HepG2 (cell line): Measurements from ENCODE around the gene SF3A2. TPM values are rescaled to one million over a fixed set of nuclear protein-coding genes. Genes with fewer than 3 reads are reported as not detected.
A peak's percentile ranks its signal among the peaks of the same experiment; 100 is the strongest.

Experiments
- ATAC-seq: fragments of 200-7000 bp; cut with Tn5 transposase; 3 replicates; pipeline ENCODE4 v1.9.1; 2020; ENCODE audit warnings: mild to moderate bottlenecking, moderate library complexity
- BruUV-seq: library from RNA; stranded (reverse); fragments of 400-500 nt; replicated peaks from 2 replicates; lab custom pipeline; 2021; lab: Mats Ljungman, UMichigan
- CTCF ChIA-PET: fragments of 300-600 bp; formaldehyde crosslinking; extraction: SDS; loops from one replicate; lab custom pipeline; 2021; ENCODE audit warnings: low total read pairs, inconsistent platforms, low intra/inter-chr PET ratio; lab: Yijun Ruan, JAX
- POLR2A ChIA-PET: fragments of 350-600 bp; sonication (Branson Sonifier 250); formaldehyde crosslinking; loops from one replicate; lab custom pipeline; 2020; ENCODE audit warnings: antibody characterized with exemption, inconsistent platforms; lab: Yijun Ruan, JAX
- DNase-seq: peaks from one replicate; pipeline ENCODE4 v3.0.0-alpha.2; 2015; ENCODE audit warnings: low spot score
- FAIRE-seq: peaks from 3 replicates; lab custom pipeline; 2011; peaks lifted over from hg19 to GRCh38; lab: Jason Lieb, UNC
- H2AFZ ChIP-seq: one replicate; pipeline ENCODE4 v1.6.1; 2011; ENCODE audit warnings: low read length, inconsistent platforms
- H3K27ac ChIP-seq: fragments of 300-600 bp; 3 replicates; pipeline ENCODE4 v1.8.0; 2011; ENCODE audit warnings: mixed run types, mild to moderate bottlenecking, mixed read lengths, low read length, inconsistent platforms; ENCODE audit not compliant: insufficient read depth; ENCODE audit errors: extremely low read length
- H3K27me3 ChIP-seq, 2 experiments: fragments of 200-600 bp in 1 of 2; 2 replicates in 1 of 2; 3 replicates in 1 of 2; pipeline versions ENCODE4 v1.6.0 to v1.8.0; 2011; ENCODE audit warnings: low read length in 2 of 2, mild to moderate bottlenecking in 2 of 2, moderate library complexity in 2 of 2, inconsistent platforms in 1 of 2; ENCODE audit not compliant: insufficient read depth in 2 of 2, control insufficient read depth in 1 of 2
- H3K36me3 ChIP-seq, 2 experiments: fragments of 200-600 bp in 1 of 2; replicated peaks in 1 of 2; 2 replicates in 1 of 2; 3 replicates in 1 of 2; pipeline versions ENCODE4 v1.5.1 to v1.8.0; 2011; ENCODE audit warnings: low read length in 2 of 2, inconsistent platforms in 1 of 2; ENCODE audit not compliant: insufficient read depth in 2 of 2, control insufficient read depth in 1 of 2
- H3K4me1 ChIP-seq: 2 replicates; pipeline ENCODE4 v1.5.1; 2012; ENCODE audit warnings: low read length, inconsistent platforms; ENCODE audit not compliant: insufficient read depth
- H3K4me2 ChIP-seq: 2 replicates; pipeline ENCODE4 v1.6.0; 2011; ENCODE audit warnings: low read depth, low read length, inconsistent platforms
- H3K4me3 ChIP-seq, 3 experiments: fragments of 200-600 bp in 1 of 3; sonication (generic), shearing (Covaris generic) in 1 of 3; replicated peaks in 1 of 3; 2 replicates each; pipeline ENCODE4 v1.5.1; 2011 to 2016; ENCODE audit warnings: low read length in 3 of 3, inconsistent platforms in 2 of 3, low read depth in 2 of 3, mild to moderate bottlenecking in 2 of 3, control low read depth in 1 of 3, mixed read lengths in 1 of 3; ENCODE audit not compliant: insufficient read depth in 1 of 3
- H3K79me2 ChIP-seq: one replicate; pipeline ENCODE4 v1.6.1; 2011; ENCODE audit warnings: low read length, inconsistent platforms; ENCODE audit not compliant: insufficient read depth
- H3K9ac ChIP-seq: 2 replicates; pipeline ENCODE4 v1.6.0; 2011; ENCODE audit warnings: mild to moderate bottlenecking, low read depth, low read length, inconsistent platforms; ENCODE audit not compliant: insufficient read depth
- H3K9me3 ChIP-seq: 2 replicates; pipeline ENCODE4 v1.5.1; 2012; ENCODE audit warnings: mild to moderate bottlenecking, low read length
- H4K20me1 ChIP-seq: 2 replicates; pipeline ENCODE4 v1.6.0; 2011; ENCODE audit warnings: inconsistent platforms, mild to moderate bottlenecking, low read length, moderate library complexity; ENCODE audit not compliant: insufficient read depth
- AGO2 ChIP-seq: fragments of 200-400 bp; formaldehyde crosslinking; optimal IDR thresholded peaks from 2 replicates; pipeline ENCODE3; 2017; ENCODE audit warnings: mild to moderate bottlenecking, low read depth, low read length, moderate library complexity
- ARNTL ChIP-seq: sonication (generic); formaldehyde crosslinking; IDR thresholded peaks from 2 replicates; pipeline ENCODE4 v1.4.0; 2020; ENCODE audit warnings: mild to moderate bottlenecking, missing genetic modification reagents
- ASH2L ChIP-seq: fragments of 300-600, 200-600 bp; sonication (generic); IDR thresholded peaks from 2 replicates; pipeline ENCODE4 v1.7.0; 2017; ENCODE audit warnings: low read depth, mild to moderate bottlenecking, moderate library complexity, mixed read lengths, low read length; ENCODE audit not compliant: insufficient read length
- HNRNPK ChIP-seq: fragments of 200-400 bp; formaldehyde crosslinking; IDR thresholded peaks from 2 replicates; pipeline ENCODE4 v1.6.1; 2018; ENCODE audit warnings: low read length, low read depth, moderate library complexity, mild to moderate bottlenecking; ENCODE audit not compliant: poor library complexity, severe bottlenecking
- KDM5B ChIP-seq: sonication (generic); formaldehyde crosslinking; IDR thresholded peaks from 2 replicates; pipeline ENCODE4 v1.4.0; 2020; ENCODE audit warnings: missing genetic modification reagents, mild to moderate bottlenecking, borderline replicate concordance
- MBNL3 ChIP-seq: fragments of 250-450 bp; sonication (Bioruptor Pico); conservative IDR thresholded peaks from 2 replicates; pipeline ENCODE4 v1.8.0; 2022; ENCODE audit warnings: mild to moderate bottlenecking, inconsistent platforms
- PHF8 ChIP-seq: sonication (generic); formaldehyde crosslinking; IDR thresholded peaks from 2 replicates; pipeline ENCODE4 v1.5.0; 2020; ENCODE audit warnings: missing genetic modification reagents
- SIN3A ChIP-seq: IDR thresholded peaks from 2 replicates; pipeline ENCODE4 v1.6.1; 2011; ENCODE audit warnings: low read depth, mild to moderate bottlenecking, control low read depth, low read length, borderline replicate concordance
- ZNF143 ChIP-seq: sonication (generic); formaldehyde crosslinking; IDR thresholded peaks from 2 replicates; pipeline ENCODE4 v1.4.0; 2020; ENCODE audit warnings: missing genetic modification reagents
- ZNF441 ChIP-seq: sonication (generic); formaldehyde crosslinking; IDR thresholded peaks from 2 replicates; pipeline ENCODE4 v1.7.0; 2021; ENCODE audit warnings: missing genetic modification reagents, borderline replicate concordance
- ZNF451 ChIP-seq: sonication (generic); formaldehyde crosslinking; IDR thresholded peaks from 2 replicates; pipeline ENCODE4 v1.5.0; 2020; ENCODE audit warnings: mild to moderate bottlenecking, missing genetic modification reagents
- ZNF776 ChIP-seq: sonication (generic); formaldehyde crosslinking; IDR thresholded peaks from 2 replicates; pipeline ENCODE4 v1.4.0; 2020; ENCODE audit warnings: mild to moderate bottlenecking, missing genetic modification reagents
- ZNF777 ChIP-seq: sonication (generic); formaldehyde crosslinking; IDR thresholded peaks from 2 replicates; pipeline ENCODE4 v1.4.0; 2020; ENCODE audit warnings: missing genetic modification reagents
- WGBS: methylation state at CpG from one replicate; pipeline ENCODE4 v1.1.6; 2017; ENCODE audit warnings: low lambda C conversion rate; 5-methylcytosine and 5-hydroxymethylcytosine counted together
- in situ Hi-C: cut with HindIII; loops from 2 replicates; pipeline ENCODE4 v1.10.0; 2017; ENCODE audit warnings: low pct_unique_long_range_greater_than_20kb; ENCODE audit not compliant: extremely low pct_ligation_motif_present
- intact Hi-C: fragments of 100-400 bp; cut with micrococcal nuclease; formaldehyde crosslinking; loops from one replicate; pipeline ENCODE4 v1.10.0; 2022; ENCODE audit not compliant: unreplicated experiment
- polyA plus RNA-seq, 8 experiments: library from polyadenylated mRNA; depleted of rRNA in 3 of 8; stranded (reverse) in 7 of 8; unstranded in 1 of 8; fragments of >200 nt; fragmentation: Illumina TruSeq in 4 of 8; extraction: Trizol in 4 of 8; gene quantifications; 2 replicates each; pipeline versions ENCODE4 v1.2.1 to v1.2.3, GENCODE V29; 2011 to 2016; ENCODE audit warnings: low read depth in 4 of 8, missing spikeins in 1 of 8, mixed read lengths in 1 of 8; ENCODE audit not compliant: insufficient read depth in 1 of 8
- total RNA-seq, 5 experiments: library from RNA; depleted of rRNA; stranded (reverse); fragments of >200 nt; fragmentation: Illumina TruSeq; extraction: Trizol; gene quantifications; 2 replicates each; pipeline ENCODE4 v1.2.3, GENCODE V29; 2016; ENCODE audit warnings: low read depth in 1 of 5
- TF ChIP-seq, protein P1 (sequence below): sonication (generic); formaldehyde crosslinking; IDR thresholded peaks from 2 replicates; pipeline ENCODE4 v1.4.0; 2020; ENCODE audit warnings: missing genetic modification reagents
- TF ChIP-seq, protein P2 (sequence below): sonication (generic); formaldehyde crosslinking; conservative IDR thresholded peaks from 2 replicates; pipeline ENCODE4 v1.8.0; 2022; ENCODE audit warnings: mild to moderate bottlenecking, moderate library complexity, missing genetic modification reagents
- TF ChIP-seq, protein P3 (sequence below), 2 experiments: sonication (generic) in 1 of 2; formaldehyde crosslinking in 1 of 2; IDR thresholded peaks; 2 replicates each; pipeline versions ENCODE4 v1.4.0 to v1.6.1; 2018 to 2020; ENCODE audit warnings: missing genetic modification reagents in 2 of 2, borderline replicate concordance in 1 of 2, low read depth in 1 of 2, mild to moderate bottlenecking in 1 of 2, missing biosample characterization in 1 of 2
- TF ChIP-seq, protein P4 (sequence below): sonication (generic); formaldehyde crosslinking; IDR thresholded peaks from 2 replicates; pipeline ENCODE4 v1.5.1; 2020; ENCODE audit warnings: missing genetic modification reagents, mild to moderate bottlenecking, borderline replicate concordance

Gene SF3A2
- total and polyA plus RNA-seq, 2 of the 13 experiments (the other 11 are each of a cell fraction or from before 2014, with no cell fraction given): 8.6 to 8.8 TPM

DNA sequence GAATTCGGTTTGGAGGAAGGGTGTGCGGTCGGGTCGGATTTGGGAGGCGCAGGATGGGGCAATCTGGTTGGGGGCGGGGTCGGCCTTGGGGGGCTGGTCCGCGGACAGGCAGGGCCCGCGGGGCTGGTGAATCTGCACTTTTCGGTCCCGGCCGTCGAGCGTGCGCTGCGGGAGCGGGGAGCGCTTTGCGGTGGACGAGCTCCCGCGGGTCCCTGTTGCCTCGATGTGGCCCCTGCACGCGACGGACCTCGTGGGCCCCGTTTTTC is 33.5 kb downstream of the SF3A2 start:
- Histone ChIP-seq H4K20me1 (peaks cover 53% of the 10 kb centered on the region), H3K4me3 (peak overlapping the region; percentile 93 to 96 (median 94)), H3K9ac (peak overlapping the region; percentile 96), H3K4me1 (peaks cover 60% of the 10 kb centered on the region), H3K79me2 (peaks cover 39% of the 10 kb centered on the region), H3K9me3 (no peaks in the 10 kb centered on the region), H3K36me3 (peaks cover 4 to 17% of the 10 kb centered on the region in 2 experiments; a peak in 4 of 5 replicates), H2AFZ (no peak overlapping the region), H3K27ac (peak overlapping the region; percentile 87), H3K27me3 (no peaks in the 10 kb centered on the region; a peak in 1 of 5 replicates), H3K4me2 (peak overlapping the region; percentile 85)
- 0% methylated on average over 4 of the region's 30 CpGs for WGBS
- no peak for ATAC-seq
- intact Hi-C loops: loop anchor here (5.0 kb wide), 1 partner anchor 33 kb away; the partner anchor contains the start of genes PLEKHJ1 and SF3A2
- FAIRE-seq: no peak
- no TSS peak for BruUV-seq
- POLR2A ChIA-PET: interaction anchor here (2.7 to 2.9 kb wide), 2 partner anchors 10 to 32 kb away, joined by 10 to 11 read pairs; no protein-coding TSS in a partner anchor
- in situ Hi-C loops: no loop called here
- CTCF ChIA-PET: no interaction called here
- DNase-seq: no peak
- TF ChIP-seq HNRNPK (peak; percentile 35), KDM5B (0 out of 2 replicates have a peak, but pooled peaks have one; percentile 13), ZNF441 (CRISPR knock-in tag) (no peak), ZNF451 (CRISPR knock-in tag) (no peak), ARNTL (CRISPR knock-in tag) (no peak), ZNF776 (CRISPR knock-in tag) (peak; percentile 70; the same call in 1 of the 2 replicates), PHF8 (CRISPR knock-in tag) (peak; percentile 4; the same call in 1 of the 2 replicates), ASH2L (peak; percentile 24), ZNF143 (CRISPR knock-in tag) (no peak), AGO2 (peak; percentile 84), MBNL3 (no peak), SIN3A (0 out of 2 replicates have a peak, but pooled peaks have one; percentile 10), ZNF777 (peak; percentile 44; the same call in 1 of the 2 replicates)
- TF ChIP-seq, protein P1, sequence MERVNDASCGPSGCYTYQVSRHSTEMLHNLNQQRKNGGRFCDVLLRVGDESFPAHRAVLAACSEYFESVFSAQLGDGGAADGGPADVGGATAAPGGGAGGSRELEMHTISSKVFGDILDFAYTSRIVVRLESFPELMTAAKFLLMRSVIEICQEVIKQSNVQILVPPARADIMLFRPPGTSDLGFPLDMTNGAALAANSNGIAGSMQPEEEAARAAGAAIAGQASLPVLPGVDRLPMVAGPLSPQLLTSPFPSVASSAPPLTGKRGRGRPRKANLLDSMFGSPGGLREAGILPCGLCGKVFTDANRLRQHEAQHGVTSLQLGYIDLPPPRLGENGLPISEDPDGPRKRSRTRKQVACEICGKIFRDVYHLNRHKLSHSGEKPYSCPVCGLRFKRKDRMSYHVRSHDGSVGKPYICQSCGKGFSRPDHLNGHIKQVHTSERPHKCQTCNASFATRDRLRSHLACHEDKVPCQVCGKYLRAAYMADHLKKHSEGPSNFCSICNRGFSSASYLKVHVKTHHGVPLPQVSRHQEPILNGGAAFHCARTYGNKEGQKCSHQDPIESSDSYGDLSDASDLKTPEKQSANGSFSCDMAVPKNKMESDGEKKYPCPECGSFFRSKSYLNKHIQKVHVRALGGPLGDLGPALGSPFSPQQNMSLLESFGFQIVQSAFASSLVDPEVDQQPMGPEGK (CRISPR knock-in tag): peak; percentile 37; the same call in 1 of the 2 replicates
- TF ChIP-seq, protein P2, sequence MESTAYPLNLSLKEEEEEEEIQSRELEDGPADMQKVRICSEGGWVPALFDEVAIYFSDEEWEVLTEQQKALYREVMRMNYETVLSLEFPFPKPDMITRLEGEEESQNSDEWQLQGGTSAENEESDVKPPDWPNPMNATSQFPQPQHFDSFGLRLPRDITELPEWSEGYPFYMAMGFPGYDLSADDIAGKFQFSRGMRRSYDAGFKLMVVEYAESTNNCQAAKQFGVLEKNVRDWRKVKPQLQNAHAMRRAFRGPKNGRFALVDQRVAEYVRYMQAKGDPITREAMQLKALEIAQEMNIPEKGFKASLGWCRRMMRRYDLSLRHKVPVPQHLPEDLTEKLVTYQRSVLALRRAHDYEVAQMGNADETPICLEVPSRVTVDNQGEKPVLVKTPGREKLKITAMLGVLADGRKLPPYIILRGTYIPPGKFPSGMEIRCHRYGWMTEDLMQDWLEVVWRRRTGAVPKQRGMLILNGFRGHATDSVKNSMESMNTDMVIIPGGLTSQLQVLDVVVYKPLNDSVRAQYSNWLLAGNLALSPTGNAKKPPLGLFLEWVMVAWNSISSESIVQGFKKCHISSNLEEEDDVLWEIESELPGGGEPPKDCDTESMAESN (CRISPR knock-in tag): 0 out of 2 replicates have a peak, but pooled peaks have one; percentile 33
- TF ChIP-seq, protein P3, sequence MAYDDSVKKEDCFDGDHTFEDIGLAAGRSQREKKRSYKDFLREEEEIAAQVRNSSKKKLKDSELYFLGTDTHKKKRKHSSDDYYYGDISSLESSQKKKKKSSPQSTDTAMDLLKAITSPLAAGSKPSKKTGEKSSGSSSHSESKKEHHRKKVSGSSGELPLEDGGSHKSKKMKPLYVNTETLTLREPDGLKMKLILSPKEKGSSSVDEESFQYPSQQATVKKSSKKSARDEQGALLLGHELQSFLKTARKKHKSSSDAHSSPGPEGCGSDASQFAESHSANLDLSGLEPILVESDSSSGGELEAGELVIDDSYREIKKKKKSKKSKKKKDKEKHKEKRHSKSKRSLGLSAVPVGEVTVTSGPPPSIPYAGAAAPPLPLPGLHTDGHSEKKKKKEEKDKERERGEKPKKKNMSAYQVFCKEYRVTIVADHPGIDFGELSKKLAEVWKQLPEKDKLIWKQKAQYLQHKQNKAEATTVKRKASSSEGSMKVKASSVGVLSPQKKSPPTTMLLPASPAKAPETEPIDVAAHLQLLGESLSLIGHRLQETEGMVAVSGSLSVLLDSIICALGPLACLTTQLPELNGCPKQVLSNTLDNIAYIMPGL (CRISPR knock-in tag; IDR thresholded peaks at IDR 0.05; ENCODE audit: borderline replicate concordance in 1 of 2, low read depth in 1 of 2): 0 out of 4 replicates have a peak, but pooled peaks of 1 of the 2 experiments have one; percentile 8
- TF ChIP-seq, protein P4, sequence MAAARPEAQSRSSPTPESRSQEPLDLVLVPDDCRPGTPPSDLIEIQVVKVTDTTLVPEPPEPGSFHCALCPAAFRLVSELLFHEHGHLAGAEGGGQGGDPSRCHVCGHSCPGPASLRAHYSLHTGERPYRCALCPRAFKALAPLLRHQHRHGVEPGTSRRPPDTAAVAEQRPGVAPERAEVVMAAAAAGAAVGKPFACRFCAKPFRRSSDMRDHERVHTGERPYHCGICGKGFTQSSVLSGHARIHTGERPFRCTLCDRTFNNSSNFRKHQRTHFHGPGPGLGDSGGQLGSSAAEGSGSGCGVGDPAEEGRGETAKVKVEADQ (CRISPR knock-in tag): no peak
